Adipocyte (in vitro differentiated cells): ENCODE results near the gene GPR146.

Experiments
- DNase-seq: peaks from one replicate; pipeline ENCODE4 v3.0.0-alpha.2; 2015; ENCODE audit warnings: low read depth
- H3K27me3 ChIP-seq: replicated peaks from 2 replicates; pipeline ENCODE4 v1.7.0; 2013; ENCODE audit warnings: mild to moderate bottlenecking, low read length, moderate library complexity; ENCODE audit not compliant: control insufficient read depth, insufficient read depth
- H3K36me3 ChIP-seq: 2 replicates; pipeline ENCODE4 v1.7.0; 2013; ENCODE audit warnings: low read length, mild to moderate bottlenecking, moderate library complexity; ENCODE audit not compliant: control insufficient read depth, insufficient read depth, severe bottlenecking
- H3K4me1 ChIP-seq: 2 replicates; pipeline ENCODE4 v1.7.0; 2013; ENCODE audit warnings: mild to moderate bottlenecking, low read length, moderate library complexity; ENCODE audit not compliant: control insufficient read depth, insufficient read depth
- H3K4me3 ChIP-seq: 2 replicates; pipeline ENCODE4 v1.7.0; 2013; ENCODE audit warnings: mild to moderate bottlenecking, low read length, moderate library complexity
- H3K9ac ChIP-seq: 2 replicates; pipeline ENCODE4 v1.7.0; 2013; ENCODE audit warnings: mild to moderate bottlenecking, low read length, moderate library complexity
- H3K9me3 ChIP-seq: 2 replicates; pipeline ENCODE4 v1.7.0; 2013; ENCODE audit warnings: mild to moderate bottlenecking, low read length, moderate library complexity; ENCODE audit not compliant: control insufficient read depth

Gene GPR146

GRCh38 chr7:1041551-1042491, 2.5 kb upstream of the GPR146 start:
- H3K4me3 ChIP-seq: no peak overlapping the region
- no peaks in the 10 kb centered on the region for H3K36me3 ChIP-seq
- H3K27me3 ChIP-seq: no peaks in the 10 kb centered on the region
- DNase-seq: no peak
- peaks cover 29% of the 10 kb centered on the region for H3K4me1 ChIP-seq
- H3K9ac ChIP-seq: no peak overlapping the region
- H3K9me3 ChIP-seq: no peaks in the 10 kb centered on the region

- DNase-seq: no peak
- no peak overlapping the region for H3K4me3 ChIP-seq
- no peak overlapping the region for H3K9ac ChIP-seq
- H3K36me3 ChIP-seq: no peaks in the 10 kb centered on the region
- peaks cover 29% of the 10 kb centered on the region for H3K4me1 ChIP-seq
- H3K27me3 ChIP-seq: no peaks in the 10 kb centered on the region
- H3K9me3 ChIP-seq: no peaks in the 10 kb centered on the region
These were observed 1.9 kb upstream of the GPR146 start for GRCh38 chr7:1042492-1042833.

GRCh38 chr7:1043552-1044188, 676 bp upstream of the GPR146 start:
- no peak for DNase-seq
- Histone ChIP-seq H3K4me1 (peaks cover 29% of the 10 kb centered on the region), H3K4me3 (peak overlapping the region; percentile 79), H3K27me3 (no peaks in the 10 kb centered on the region), H3K9ac (peak overlapping the region; percentile 86), H3K36me3 (no peaks in the 10 kb centered on the region), H3K9me3 (no peaks in the 10 kb centered on the region)

GRCh38 chr7:1045069-1046063, 1.0 kb downstream of the GPR146 start:
- no peaks in the 10 kb centered on the region for H3K27me3 ChIP-seq
- H3K9ac ChIP-seq: peak overlapping the region; percentile 84
- H3K9me3 ChIP-seq: no peaks in the 10 kb centered on the region
- H3K4me3 ChIP-seq: peak overlapping the region; percentile 82
- DNase-seq: no peak
- H3K4me1 ChIP-seq: peaks cover 37% of the 10 kb centered on the region
- H3K36me3 ChIP-seq: no peaks in the 10 kb centered on the region

- Histone ChIP-seq H3K4me3 (no peak overlapping the region), H3K9ac (no peak overlapping the region), H3K4me1 (peaks cover 39% of the 10 kb centered on the region), H3K27me3 (no peaks in the 10 kb centered on the region), H3K9me3 (no peaks in the 10 kb centered on the region), H3K36me3 (no peaks in the 10 kb centered on the region)
- DNase-seq: no peak
These were observed 2.7 kb downstream of the GPR146 start for GRCh38 chr7:1046722-1047679.

- peaks cover 33% of the 10 kb centered on the region for H3K4me1 ChIP-seq
These were observed 4.8 kb downstream of the GPR146 start for GRCh38 chr7:1049006-1049741.

GRCh38 chr7:1049801-1050200, 5.5 kb downstream of the GPR146 start:
- H3K27me3 ChIP-seq: no peaks in the 10 kb centered on the region
- H3K9ac ChIP-seq: no peak overlapping the region
- H3K36me3 ChIP-seq: no peaks in the 10 kb centered on the region
- H3K4me1 ChIP-seq: peaks cover 36% of the 10 kb centered on the region
- H3K4me3 ChIP-seq: no peak overlapping the region
- no peaks in the 10 kb centered on the region for H3K9me3 ChIP-seq
- no peak for DNase-seq

More at GRCh38 chr7:1049006-1049741, 4.8 kb downstream of the GPR146 start:
- H3K27me3 ChIP-seq: no peaks in the 10 kb centered on the region
- no peaks in the 10 kb centered on the region for H3K36me3 ChIP-seq
- no peak overlapping the region for H3K4me3 ChIP-seq
- H3K9ac ChIP-seq: no peak overlapping the region
- H3K9me3 ChIP-seq: no peaks in the 10 kb centered on the region
- DNase-seq: no peak

- no peaks in the 10 kb centered on the region for H3K36me3 ChIP-seq
- peaks cover 36% of the 10 kb centered on the region for H3K4me1 ChIP-seq
- no peaks in the 10 kb centered on the region for H3K27me3 ChIP-seq
- H3K9me3 ChIP-seq: no peaks in the 10 kb centered on the region
- no peak for DNase-seq
- no peak overlapping the region for H3K9ac ChIP-seq
- H3K4me3 ChIP-seq: no peak overlapping the region
These were observed 6.0 kb downstream of the GPR146 start for GRCh38 chr7:1050254-1050906.

GRCh38 chr7:1050956-1051690, 6.8 kb downstream of the GPR146 start:
- no peak for DNase-seq
- Histone ChIP-seq H3K27me3 (no peaks in the 10 kb centered on the region), H3K9me3 (no peaks in the 10 kb centered on the region), H3K36me3 (no peaks in the 10 kb centered on the region), H3K9ac (peak overlapping the region; percentile 68), H3K4me1 (peaks cover 39% of the 10 kb centered on the region), H3K4me3 (no peak overlapping the region)
